Measurements from ENCODE around the gene FADS3. TPM values are rescaled to one million over a fixed set of nuclear protein-coding genes. Genes with fewer than 3 reads are reported as not detected.

FADS3 gene
- total and polyA plus RNA-seq, 9 of the 15 experiments (the other 6 are each of a cell fraction or from before 2014, with no cell fraction given): 0.97 to 148 (median 92.7) TPM

- no peak for FAIRE-seq
- Histone ChIP-seq H3K36me3 (ENCODE audit: control insufficient read depth, insufficient read depth, low read length) (no peaks in the 10 kb centered on the region), H2AFZ (ENCODE audit: low read depth, low read length) (peak overlapping the region; percentile 37), H3K79me2 (ENCODE audit: control insufficient read depth, insufficient read depth, low read length) (0 out of 3 replicates have a peak, but pooled peaks cover 3% of the 10 kb centered on the region), H3K9ac (ENCODE audit: insufficient read depth in 1 of 2, low read depth in 2 of 2, low read length in 2 of 2) (peak overlapping the region in 1 of 2 experiments; percentile 84; a peak in 2 of 4 replicates), H4K20me1 (replicated peaks; ENCODE audit: control insufficient read depth, insufficient read depth, low read length) (no peaks in the 10 kb centered on the region), H3K4me3 (no peak overlapping the region), H3K4me2 (ENCODE audit: insufficient read depth, low read length) (no peak overlapping the region), H3K27me3 (ENCODE audit: control insufficient read depth in 2 of 2, insufficient read depth in 2 of 2, low read length in 2 of 2) (no peaks in the 10 kb centered on the region), H3K9me3 (replicated peaks; ENCODE audit: control insufficient read depth, insufficient read depth, low read depth, low read length) (no peaks in the 10 kb centered on the region), H3K9me1 (ENCODE audit: control insufficient read depth, insufficient read depth, low read length) (no peaks in the 10 kb centered on the region), H3K4me1 (replicated peaks in 1 of 2; ENCODE audit: control insufficient read depth in 2 of 2, insufficient read depth in 2 of 2, low read length in 2 of 2) (peaks cover 44 to 81% of the 10 kb centered on the region in 2 experiments), H3K27ac (ENCODE audit: extremely low read depth, low read depth, low read length) (peak overlapping the region; percentile 43; the same call in 2 of the 3 replicates)
- POLR2A ChIA-PET: interaction anchor here (0.7 to 1.2 kb wide), 5 partner anchors 14 to 70 kb away, joined by 3 to 4 read pairs (median 3); no protein-coding TSS in a partner anchor
- DNase-seq (ENCODE audit: extremely low read depth in 1 of 4, low spot score in 3 of 4): no peak
- 78% methylated on average over 6 of the region's 6 CpGs for WGBS (ENCODE audit: insufficient coverage, low coverage, missing lambda C conversion rate)
- TF ChIP-seq SAP30 (IDR thresholded peaks at IDR 0.05; ENCODE audit: borderline replicate concordance, insufficient read depth, low read depth, low read length, poor library complexity, severe bottlenecking) (no peak), NKRF (IDR thresholded peaks at IDR 0.05; ENCODE audit: borderline replicate concordance) (no peak), ZNF830 (CRISPR knock-in tag; IDR thresholded peaks at IDR 0.05) (no peak), ZNF609 (CRISPR knock-in tag; IDR thresholded peaks at IDR 0.05; ENCODE audit: borderline replicate concordance) (no peak), MNT (conservative IDR thresholded peaks at IDR 0.05) (no peak)
- no peak for ATAC-seq
- BruUV-seq (replicated peaks): no TSS peak
- CTCF ChIA-PET (ENCODE audit: low intra/inter-chr PET ratio): no interaction called here
- in situ Hi-C loops (cut with MboI): no loop called here
- intact Hi-C loops (cut with micrococcal nuclease): no loop called here
Observed at GRCh38 chr11:61866958-61867343, 24.4 kb downstream of the FADS3 start.

Measured in K562 (cell line).